NCI-H524 (cell line): Measurements from ENCODE around the gene SPRTN.

Experiments used
- DNase-seq, 2 experiments: peaks; one replicate each; lab custom pipeline; 2025; lab: John Stamatoyannopoulos, UW

SPRTN gene

DNA sequence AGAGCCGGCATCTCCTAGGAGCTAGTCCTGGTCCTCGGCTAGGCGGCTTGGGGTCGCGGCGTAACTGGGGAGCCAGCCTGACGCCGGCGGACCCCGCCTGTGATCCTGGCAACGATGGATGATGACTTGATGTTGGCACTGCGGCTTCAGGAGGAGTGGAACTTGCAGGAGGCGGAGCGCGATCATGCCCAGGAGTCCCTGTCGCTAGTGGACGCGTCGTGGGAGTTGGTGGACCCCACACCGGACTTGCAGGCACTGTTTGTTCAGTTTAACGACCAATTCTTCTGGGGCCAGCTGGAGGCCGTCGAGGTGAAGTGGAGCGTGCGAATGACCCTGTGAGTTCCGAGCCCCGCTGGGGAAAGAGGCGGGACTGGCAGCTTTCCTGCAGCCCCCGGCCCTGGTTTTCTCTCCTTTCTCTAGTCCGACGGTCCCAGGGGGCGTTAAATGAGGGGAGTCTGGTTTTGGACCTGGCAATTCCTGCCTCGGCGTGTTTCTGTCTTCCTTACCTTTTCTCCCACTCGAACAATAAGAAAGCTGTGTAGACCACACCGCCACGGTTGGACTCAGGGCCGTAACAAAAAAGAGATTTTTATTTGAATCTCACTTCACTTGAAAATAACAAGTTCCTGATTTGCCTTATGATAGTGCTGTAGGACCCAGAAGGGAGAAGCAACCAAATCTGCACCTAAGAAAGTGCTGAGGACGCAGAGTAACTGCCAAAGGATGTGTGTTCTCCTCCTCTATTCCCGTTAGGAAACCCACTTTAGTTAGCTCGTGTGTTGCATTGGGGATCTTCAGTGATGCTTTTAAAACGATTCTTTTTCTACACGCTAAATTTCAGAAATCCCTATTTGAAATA lies at the start of gene SPRTN:
Gene SPRTN (plus strand): TSS at position 24 of the 859 bp plus-strand sequence. CDS start 91 bp downstream, at position 115.
- DNase-seq: peak in 1 of 2 experiments; percentile 54

DNA sequence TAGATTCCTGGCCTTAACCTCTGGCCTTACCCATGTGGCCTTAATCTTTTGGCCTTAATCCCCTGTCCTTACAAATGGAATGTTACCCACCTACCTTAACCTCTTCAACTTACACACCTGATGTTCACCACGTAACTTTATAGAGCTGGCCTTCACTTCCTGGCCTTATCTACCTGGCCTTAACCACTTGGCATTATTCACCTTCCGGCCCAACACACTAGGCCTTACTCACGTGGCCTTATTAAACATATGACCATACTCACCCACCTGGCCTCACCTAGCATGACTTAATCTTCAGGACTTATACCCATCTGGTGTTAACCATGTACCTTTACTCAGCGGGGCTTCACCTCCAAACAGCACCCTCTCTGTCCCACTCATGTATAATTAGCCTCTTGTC lies 42.2 kb upstream of the SPRTN start:
- peak in 1 of 2 experiments; percentile 12 for DNase-seq

DNA sequence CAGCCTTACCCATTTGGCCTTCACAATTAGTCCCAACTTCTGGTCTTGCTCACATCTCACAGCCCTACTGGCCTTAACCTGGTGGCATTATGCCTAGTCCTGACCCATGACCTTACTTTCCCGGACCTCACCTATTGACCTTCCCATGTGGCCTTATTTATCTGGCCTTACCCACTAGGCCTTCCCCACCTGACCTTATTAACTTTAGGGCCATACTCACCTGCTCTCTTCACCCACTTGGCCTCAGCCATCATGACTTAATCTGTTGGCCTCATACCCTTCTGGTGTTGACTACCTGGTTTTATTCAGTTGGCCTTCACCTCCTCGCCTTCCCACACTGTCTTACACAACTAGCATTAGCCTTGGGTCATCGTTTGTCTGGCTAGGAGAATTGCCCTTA lies 36.1 kb upstream of the SPRTN start:
- DNase-seq: no peak

GRCh38 chr1:231310391-231310934 lies 27.6 kb upstream of the SPRTN start:
- DNase-seq: no peak

- DNase-seq: peak; percentile 21 to 41
These were observed 26.2 kb upstream of the SPRTN start for GRCh38 chr1:231311720-231312431.

GRCh38 chr1:231312432-231312788 lies 25.7 kb upstream of the SPRTN start:
- no peak for DNase-seq

GRCh38 chr1:231313661-231314060 lies 24.4 kb upstream of the SPRTN start:
- no peak for DNase-seq

DNA sequence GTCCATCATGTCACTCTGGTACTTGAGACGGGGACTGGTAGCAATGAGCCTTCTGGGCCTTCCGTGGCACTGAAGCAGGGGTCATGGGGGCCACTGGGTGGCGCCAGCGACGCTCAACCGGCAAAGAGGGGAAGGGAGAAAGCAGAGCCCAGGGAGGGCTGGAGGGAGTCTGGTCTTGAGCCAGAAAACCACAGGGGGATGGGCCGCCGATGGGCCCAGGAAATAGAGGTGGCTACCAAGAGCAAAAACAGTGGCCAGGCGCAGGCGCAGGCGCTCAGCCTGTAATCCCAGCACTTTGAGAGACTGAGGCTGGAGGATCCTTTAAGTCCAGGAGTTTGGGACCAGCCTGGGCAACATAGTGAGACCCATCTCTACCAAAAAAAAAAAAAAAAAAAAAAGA lies 22.2 kb upstream of the SPRTN start:
- DNase-seq: peak in 1 of 2 experiments; percentile 48

- no peak for DNase-seq
These were observed 20.6 kb upstream of the SPRTN start for GRCh38 chr1:231317306-231318014.

DNA sequence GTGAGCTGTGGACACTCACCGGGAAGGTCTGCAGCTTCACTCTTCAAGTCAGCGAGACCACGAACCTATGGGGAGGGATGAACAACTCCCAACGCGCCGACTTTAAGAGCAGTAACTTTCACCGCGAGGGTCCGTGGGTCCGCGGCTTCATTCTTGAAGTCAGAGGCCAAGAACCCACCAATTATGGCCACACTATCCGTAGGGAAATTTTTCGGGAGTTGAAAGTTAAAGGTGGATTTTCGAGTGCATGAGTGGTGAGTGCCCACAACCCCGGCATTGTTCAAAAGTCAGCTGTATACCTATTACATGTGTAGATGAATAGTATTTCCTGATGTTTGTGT lies 20.1 kb upstream of the SPRTN start:
- DNase-seq: no peak

GRCh38 chr1:231318568-231318967 lies 19.5 kb upstream of the SPRTN start:
- no peak for DNase-seq

GRCh38 chr1:231319080-231319479 lies 19.0 kb upstream of the SPRTN start:
- no peak for DNase-seq

GRCh38 chr1:231322880-231323530 lies 15.1 kb upstream of the SPRTN start:
- no peak for DNase-seq

DNA sequence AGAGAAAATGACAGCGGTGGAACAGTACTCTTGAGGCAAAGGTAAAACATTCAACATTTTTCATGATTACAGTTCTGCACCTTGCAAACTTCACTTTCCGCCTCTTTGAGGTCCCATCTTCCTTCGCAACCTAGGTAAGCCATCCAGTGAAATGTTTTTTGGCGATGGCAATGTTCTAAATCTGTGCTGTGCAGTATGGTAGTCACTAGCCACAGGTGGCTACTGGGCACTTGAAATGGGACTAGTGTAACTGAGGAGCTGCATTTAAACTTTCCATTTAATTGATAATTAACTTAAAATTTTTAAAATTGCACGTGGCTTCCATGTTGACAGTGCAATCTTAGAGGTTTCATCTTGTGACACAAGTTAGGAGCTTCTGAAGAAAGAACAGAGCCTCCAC lies 13.4 kb upstream of the SPRTN start:
- no peak for DNase-seq

DNA sequence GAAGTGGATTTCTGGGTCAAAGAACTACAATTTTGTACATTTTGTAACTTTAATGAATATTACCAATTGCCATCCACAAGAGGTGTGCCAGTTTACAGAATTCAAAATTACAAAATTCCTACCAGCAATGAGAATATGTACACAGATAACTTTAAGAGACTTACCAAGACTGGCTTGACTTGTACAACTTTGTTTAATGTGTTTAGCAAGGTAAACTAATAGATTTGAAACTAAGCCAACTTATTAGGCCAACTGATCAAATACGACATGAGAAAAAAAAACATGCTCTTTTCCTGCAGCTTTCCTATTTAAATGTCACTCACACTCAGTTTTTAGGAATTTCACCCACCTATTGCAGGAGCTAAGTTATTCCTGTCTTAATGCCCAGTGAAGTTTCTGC lies 11.8 kb upstream of the SPRTN start:
- DNase-seq: no peak

DNA sequence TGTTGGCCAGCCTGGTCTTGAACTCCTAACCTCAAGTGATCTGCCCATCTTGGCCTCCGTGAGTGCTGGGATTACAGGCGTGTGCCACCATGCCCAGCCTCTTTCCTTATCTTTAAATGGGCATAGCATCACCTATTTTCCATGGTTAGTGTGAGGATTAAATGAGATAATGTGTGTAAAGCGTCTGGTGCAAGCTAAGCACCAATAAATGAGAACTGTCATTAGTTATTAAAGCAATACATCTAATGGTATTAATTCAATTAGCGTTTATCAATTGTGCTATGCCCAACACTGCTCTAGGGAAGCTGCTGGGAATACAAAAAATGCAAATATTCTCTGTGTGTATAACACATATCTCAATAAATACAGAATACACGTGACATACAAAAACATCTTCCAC lies 10.5 kb upstream of the SPRTN start:
- no peak for DNase-seq

DNA sequence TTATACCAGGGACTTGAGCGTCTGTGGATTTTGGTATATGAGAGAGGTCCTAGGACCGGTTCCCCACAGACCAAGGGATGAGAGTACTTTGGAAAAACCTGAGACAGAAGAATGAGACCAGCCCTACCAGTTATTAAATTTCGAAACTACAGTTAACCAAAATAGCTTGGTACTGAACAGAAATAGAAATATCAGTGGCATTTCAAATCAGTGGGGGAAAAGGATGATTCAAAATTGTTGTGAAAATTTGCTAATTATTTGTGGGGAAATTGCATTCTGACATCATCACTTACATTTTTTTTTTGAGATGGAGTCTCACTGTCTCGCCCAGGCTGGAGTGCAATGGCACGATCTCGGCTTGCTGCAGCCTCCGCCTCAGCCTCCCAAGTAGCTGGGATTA lies 8.6 kb upstream of the SPRTN start:
- no peak for DNase-seq

GRCh38 chr1:231332761-231333160 lies 5.3 kb upstream of the SPRTN start:
- DNase-seq: no peak

- peak in 1 of 2 experiments; percentile 3 for DNase-seq
These were observed 3.9 kb upstream of the SPRTN start for GRCh38 chr1:231334079-231334666.

DNA sequence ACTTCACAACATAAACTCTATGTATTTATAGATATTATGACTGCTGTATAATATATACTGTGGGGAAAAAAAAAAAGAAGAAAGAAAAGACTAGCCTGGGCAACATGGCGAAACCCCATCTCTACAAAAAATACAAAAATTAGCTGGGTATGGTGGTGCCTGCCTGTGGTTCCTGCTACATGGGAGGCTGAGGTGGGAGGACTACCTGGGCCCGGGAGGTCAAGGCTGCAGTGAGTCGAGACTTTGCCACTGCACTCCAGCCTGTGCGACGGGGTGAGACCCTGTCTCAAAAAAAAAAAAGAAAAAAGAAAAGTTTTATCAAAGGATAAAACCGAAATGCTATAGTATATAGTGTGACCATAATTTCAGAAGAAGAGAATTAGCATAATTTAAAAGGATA lies 3.1 kb upstream of the SPRTN start:
- no peak for DNase-seq
